GM18861 (cell line): Measurements from ENCODE around the gene ST6GALNAC6.
"Not testable (repeated sequence)": the region's sequence is repeated elsewhere in the genome, so short reads cannot be mapped to it uniquely, and the experiment has no call there.

Experiments used
- ATAC-seq: cut with Tn5 transposase; IDR thresholded peaks from one replicate; pipeline ENCODE4 v1.9.1; 2021; ENCODE audit not compliant: unreplicated experiment

The ST6GALNAC6 gene

GRCh38 chr9:127841087-127841835 lies 58.1 kb downstream of the ST6GALNAC6 start:
- ATAC-seq, result no peak

DNA sequence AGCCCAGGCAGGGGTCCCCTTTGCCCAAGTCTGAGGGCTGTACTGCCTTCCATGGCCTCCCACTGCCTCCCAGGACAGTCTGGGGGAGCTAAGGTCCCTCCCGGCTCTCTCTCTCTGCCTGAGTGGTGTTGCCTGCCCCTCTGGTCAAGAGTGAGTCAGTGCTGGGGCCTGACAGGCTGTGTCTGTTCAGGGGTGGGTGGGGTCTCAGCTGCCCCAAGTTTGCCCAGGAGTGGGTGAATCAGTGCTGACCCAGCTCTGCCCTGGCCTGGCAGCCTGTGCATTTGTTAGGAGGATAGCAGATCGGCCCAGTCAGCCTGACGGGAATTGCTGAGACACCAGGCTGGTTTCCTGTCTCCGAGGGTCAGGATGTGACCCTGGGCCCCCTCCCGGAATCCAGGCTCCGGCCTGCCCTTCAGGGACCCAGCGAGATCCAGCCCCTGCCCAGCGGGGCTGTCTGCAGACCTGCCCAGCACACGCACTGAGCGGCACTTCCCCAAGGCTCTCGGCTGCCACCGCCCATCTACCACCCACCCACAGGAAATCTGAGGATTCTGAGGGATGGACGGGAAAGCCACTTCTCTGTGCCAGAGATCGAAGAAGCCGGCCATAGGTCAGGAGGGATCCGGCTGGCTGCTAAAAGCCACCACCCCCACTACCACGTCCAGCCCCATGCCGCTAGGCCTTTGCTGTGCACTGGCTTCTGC lies 60.9 kb downstream of the ST6GALNAC6 start:
- ATAC-seq, result no peak

GRCh38 chr9:127837346-127837745 lies 62.1 kb downstream of the ST6GALNAC6 start:
- no peak for ATAC-seq

GRCh38 chr9:127836561-127836960 lies 62.8 kb downstream of the ST6GALNAC6 start:
- not testable (repeated sequence) for ATAC-seq

- no peak for ATAC-seq
Observed at GRCh38 chr9:127835991-127836516, 63.3 kb downstream of the ST6GALNAC6 start.
